NCI-H2196 (cell line): ENCODE measurements around the gene LRTM1.

Experiments
- DNase-seq: peaks from one replicate; lab custom pipeline; 2025; ENCODE audit not compliant: unreplicated experiment; lab: John Stamatoyannopoulos, UW

Gene LRTM1

DNA sequence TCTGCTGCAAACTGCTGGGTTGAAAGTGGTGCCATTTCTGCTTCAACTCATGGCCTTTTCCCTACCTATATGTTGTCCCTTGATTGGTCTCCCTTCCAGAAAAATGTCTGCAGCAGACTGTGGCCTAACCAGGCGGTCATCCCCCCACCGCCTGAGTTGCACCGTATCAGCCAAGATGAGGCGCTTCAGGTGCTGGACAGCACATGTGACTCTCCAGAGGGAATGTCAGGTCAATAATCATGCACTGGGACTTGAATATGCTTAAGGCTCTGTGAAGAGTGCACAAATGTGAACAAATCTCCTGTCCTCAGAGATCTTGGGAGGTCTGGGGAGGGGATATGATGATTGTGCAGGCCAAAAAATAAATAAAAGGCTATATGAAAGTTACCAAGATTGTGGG lies 32.2 kb downstream of the LRTM1 start:
- DNase-seq: no peak

DNA sequence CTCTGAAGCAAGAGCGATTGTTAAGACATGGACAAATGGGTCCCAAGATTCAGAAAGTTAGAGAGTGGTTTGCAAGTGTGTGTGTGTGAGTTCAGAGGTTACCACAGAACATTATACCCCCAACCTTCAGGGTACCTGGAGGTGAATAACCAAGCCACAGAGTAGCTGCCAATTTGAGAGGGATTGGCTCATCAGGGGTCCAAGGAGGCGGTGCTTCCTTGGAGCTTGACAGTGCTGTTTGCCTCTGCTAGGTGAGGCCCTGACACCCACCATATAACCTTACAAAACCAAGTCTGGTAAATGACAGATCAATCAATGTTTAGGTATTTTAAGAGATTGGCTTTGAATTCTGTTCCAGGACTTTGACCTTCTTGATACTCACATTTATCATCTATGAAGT lies 35.7 kb downstream of the LRTM1 start:
- DNase-seq: no peak

DNA sequence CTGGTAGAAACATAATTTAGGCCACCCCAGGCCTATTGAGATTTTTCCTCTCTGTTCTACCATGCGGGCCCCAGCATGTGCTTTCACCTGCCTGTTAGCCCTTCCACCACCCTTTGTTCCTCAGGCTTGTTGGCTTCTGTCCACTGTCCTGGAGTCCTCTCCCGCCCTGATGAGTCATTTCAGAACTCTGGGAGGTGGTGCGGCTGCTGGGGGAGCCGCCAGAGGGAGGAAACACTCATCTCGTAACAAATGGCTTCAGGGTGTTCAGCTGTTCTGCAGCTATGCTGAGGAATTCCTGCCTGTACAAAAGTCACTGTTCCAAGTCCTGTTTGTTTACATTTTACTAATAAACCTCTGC lies 36.3 kb downstream of the LRTM1 start:
- peak; percentile 77 for DNase-seq

DNA sequence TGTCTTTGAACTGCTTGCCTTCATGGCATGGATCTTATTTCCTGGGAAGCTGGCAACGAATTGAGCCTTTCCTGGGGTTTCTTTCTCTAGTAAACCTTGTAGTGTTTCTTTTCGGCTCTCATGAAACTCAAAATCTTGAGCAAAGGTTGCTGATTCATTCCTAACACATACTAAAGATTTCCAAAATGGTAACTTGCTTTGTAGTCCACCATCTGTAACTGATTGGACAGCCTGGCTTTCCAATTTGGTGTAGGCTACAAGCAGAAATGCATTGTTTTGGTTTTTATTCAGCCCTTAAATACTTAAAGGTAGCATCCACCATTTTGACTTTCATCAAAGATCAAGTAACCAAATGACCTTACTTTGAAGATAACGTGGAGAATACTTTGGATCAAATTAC lies 38.1 kb downstream of the LRTM1 start:
- no peak for DNase-seq

DNA sequence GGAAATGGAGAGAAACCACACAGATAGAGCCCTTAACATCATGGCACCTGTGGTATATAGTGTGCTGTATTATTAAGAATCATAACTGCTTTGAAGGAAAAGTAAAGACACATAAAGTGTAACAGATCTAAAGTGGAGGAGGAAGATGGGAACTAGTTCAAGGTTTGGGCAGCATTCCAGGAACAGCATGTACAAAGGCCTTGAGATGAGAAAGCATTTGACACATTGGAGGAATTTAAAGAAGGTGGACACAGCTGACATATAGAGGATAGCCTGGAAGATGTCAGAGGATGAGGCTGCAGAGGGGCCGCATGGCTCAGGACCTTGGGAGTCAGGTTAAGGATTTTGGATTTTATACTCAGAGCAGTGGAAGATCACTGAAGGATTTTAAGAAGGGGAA lies 39.0 kb downstream of the LRTM1 start:
- DNase-seq: no peak

DNA sequence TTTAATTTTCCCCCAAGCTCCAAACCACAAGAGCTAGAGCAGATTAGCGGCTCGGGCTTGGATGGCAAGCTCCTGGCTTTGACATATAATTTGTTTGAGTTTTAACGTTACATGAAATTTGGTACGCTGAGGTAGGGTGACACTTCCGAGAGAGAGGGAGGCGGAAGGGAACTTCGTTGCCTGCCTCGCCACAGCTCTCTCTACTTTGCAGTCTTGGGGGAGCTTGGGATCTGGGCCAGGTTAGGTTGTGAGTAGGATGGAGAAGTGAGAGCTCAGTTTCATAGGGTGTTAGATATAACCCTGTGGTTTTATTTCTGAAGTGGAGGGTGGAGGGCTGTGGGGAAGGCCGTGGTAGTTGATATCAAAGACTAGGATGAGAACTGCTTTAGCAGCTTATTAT lies 39.7 kb downstream of the LRTM1 start:
- no peak for DNase-seq

DNA sequence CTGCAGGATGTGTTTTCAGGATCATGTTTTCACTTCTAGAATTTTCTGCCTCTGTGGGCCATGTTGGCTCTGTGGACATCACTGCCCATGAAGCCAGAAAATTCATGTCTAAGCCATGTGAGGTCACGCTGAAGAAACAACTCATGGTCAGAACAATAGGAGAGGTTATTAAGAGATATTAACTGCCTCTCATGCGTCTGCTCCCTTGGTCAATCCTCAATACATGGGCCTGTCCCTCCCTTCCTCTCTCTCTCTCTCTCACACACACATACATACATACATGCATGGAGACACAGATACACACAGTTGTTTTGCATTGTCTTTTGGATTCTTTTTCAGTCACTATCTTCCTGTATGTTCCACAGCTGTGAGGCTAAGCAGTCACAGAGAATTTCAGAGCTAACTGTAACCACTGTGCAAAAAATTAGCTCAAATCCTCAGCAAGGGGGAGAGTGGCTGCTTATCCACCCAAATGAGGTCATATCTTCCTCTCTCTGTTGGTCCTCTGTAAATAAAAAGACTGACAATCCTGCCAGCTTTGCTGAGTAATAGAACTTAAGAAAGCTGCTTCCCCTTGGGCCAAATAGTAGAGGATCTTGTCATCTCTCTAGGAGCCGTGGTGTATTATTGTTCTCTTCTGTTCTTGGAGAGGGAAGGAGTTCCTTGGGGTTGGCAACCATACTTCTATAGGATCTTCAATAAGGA lies 45.6 kb downstream of the LRTM1 start:
- DNase-seq: no peak

DNA sequence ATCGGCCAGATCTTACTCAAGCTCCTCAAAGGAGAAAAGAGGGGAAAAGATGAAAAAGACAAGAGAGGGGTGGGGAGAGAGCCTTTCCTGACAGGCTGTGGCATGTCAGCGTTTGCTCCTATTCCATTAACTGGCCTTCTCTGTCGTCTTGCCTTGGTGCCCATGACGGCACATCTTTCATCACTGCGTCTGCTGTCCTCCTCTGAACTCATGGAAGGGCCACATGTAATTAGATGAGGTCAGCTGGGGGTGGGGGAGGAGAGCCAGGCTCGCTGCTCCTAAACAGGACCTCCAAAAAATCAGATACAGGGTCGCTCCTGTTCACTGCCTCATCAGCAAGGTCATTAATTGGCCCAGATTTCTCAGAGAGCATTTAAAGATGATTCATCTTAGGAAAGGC lies 49.7 kb downstream of the LRTM1 start:
- no peak for DNase-seq

DNA sequence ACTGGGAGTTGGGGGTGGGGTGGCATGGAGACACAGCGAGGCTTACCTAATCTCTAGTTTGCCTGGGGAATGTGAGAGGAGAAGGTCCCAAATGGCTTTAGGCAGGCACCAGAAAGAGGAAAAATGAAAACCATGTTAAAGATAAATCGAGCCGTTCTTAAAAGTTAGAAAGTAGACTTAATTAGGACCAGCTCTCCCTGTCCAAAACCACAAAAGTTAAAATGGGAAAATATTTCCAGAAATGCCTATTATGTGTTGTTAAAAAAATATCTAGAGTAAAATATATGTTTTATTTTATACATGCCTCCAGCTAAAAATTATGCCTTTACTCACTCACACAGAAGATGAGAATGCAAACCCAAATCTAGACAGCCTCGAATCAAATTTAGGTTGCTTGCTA lies 50.1 kb downstream of the LRTM1 start:
- DNase-seq: no peak

DNA sequence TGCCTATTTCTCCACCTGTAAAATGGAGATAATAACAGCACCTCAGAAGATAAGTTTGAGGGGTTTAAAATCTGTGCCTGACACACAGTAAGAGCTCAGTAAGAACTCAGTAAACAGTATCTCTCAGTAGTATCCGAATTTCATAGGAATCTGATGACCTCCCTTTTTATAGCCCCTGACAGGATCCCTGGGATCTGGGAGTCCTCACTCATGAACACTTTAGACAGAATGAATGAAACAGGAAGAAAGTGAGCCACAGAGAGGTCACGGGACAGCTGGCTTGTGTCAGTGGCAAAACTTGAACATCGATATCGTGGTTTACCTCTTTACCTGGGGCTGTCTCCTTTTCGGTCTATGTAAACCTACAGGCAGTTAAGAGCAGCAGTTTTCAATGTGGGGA lies 51.2 kb downstream of the LRTM1 start:
- DNase-seq: no peak

DNA sequence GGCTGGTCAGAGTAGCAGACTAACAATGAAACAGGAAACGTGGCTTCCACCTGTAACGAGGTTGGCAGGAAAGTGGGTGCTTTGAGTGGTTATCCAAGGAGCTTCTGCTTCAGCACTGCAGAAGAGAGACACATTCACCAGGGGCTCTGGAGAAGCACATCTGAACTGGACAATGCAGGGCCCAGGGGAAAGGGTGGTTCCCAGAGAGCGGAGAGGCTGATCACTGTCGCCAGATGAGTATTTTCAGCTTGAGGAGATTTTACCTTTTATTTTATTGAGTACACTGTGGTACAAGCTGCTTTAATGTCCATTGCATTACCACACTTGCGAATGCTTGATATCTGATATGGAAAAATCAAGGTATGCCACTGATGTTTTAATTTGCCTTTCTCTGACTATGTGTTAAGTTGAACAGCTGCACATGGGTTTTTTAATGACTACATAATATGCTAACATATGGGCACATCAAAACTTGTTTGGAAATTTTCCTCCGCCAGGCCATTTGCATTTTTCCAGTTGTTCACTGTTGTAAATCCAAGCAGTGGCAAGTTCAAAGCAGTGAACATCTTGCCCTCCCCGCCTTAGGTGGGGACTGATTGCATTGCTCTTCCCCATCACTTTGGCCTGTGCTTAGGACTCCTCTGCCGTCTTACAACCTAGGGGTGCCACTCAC lies 52.1 kb downstream of the LRTM1 start:
- no peak for DNase-seq

DNA sequence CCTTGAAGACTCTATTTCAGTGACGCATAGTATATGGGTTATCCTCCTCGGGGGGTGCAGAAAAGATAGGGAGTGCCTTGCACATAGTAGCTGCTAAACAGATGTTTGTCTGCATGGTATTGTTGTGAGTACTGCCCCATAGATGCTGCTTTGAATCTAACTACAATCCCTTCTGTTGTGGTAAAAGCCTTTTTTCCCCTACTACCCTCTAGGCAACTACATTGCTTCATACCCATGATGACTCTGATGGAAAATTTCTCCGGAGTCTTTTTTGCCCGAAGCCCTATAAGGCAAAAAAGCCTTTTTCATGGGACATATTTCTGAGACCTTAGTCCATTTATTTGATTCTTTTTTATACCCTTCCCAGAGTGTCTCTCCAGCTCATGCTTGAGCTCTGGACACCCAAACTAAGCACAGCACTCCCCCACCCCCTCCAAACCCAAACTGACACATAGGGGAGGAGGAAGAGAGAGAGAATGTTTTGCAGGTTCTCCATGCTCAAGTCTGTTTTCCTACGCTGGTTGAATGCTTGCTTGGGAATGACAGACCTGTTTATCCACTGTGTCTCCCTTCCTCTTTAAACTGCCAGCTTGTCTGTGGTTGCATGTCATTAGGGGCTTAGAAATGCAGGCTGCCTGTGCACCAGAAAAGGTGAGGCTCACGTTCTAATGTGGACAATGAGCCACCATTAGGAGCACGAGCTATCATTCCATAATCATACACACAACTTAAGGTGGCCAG lies 52.9 kb downstream of the LRTM1 start:
- DNase-seq: no peak

DNA sequence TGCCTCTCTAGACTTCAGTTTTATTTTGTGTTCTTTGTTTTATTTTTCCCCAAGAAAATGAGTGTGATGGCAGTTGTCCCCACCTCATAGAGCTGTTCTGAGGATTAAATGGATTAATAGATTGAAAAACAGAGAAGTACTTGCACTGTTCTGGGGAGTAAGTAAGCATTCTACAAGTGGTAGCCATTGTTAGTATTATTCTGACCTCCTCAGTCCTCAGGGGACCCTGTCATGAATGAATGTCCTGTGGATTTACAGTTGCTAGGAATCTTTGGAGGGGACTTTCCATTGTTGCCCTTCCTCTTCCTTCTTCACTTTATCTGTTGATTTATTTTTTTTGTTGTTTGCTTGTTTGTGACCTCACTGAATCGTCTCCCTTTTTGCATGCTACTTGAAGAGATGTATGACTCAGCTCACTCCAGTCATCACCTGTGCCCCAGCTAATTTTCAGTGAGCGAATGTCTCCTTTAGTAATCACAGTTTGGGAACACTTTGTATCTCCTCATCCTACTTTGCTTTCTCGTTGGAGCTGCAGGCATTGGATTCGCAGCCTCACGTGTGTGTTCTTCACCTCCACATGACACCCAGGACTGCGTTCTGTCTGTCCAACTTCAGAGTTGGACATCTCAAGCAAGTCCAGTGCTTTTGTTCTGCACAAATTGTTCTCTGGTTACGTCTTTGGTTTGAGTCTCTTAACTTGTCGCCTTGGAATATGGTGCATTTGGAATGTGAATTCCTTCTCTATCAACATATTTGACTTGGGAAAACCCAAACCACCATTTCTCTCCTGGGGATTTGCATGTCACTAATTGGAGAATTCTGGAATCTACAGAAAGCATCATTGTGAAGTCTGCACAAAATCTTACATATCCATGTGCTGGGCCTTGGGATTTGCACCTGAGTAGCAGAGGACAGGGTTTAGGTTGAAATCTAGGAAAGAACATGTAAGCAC lies 54.5 kb downstream of the LRTM1 start:
- no peak for DNase-seq

DNA sequence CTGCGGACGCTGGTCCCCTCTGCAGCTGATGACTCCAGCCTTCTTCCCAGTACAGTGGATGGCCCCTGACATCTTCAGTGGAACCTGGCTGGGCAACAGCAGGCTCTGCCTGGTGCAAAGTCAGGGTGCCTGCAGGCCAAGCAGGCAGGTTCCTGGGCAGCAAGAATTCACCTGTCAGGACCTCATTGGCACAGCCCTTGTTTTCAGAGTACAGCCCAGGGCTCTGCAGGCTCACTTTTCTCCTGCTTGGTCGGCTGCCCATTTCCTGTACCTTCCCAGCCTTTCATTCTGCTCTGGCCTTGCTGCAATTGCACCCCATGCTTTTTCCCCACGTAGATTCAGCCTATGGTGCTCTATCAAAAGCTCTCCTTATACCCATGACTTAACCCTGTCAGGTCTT lies 56.0 kb downstream of the LRTM1 start:
- peak; percentile 1 for DNase-seq

DNA sequence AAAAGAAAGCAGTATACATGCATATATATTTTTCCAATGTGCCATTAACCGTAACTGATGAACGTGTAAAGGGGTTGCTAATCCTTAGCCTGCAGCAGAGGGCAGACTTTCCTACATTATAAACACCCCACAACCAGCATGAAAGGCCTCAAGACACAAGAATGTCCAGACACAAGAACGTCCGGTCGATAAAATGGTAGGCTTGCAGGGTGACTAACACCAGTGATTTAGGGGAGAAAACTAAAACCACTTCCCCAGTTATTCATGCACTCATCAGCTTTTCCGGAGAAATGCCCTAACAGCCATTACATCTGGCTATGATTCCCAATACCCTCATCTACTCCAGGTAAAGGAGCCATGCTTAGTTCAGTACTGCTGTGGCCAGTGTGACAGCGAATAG lies 57.4 kb downstream of the LRTM1 start:
- DNase-seq: peak; percentile 10
